A549 (cell line): ENCODE measurements around the gene UBR2.

Source experiments
- RFX5 ChIP-seq: fragments of 450-650 bp; IDR thresholded peaks from 2 replicates; pipeline ENCODE4 v1.7.1; 2014; ENCODE audit warnings: antibody characterized with exemption, mild to moderate bottlenecking, moderate library complexity
- TF ChIP-seq, protein P1 (sequence below): fragments of >200 bp; sonication (Bioruptor Twin); formaldehyde crosslinking; IDR thresholded peaks from 3 replicates; pipeline ENCODE4 v1.5.1; 2016
- TF ChIP-seq, protein P2 (sequence below): fragments of 200-600 bp; sonication (generic); IDR thresholded peaks from 2 replicates; pipeline ENCODE4 v1.6.1; 2016; ENCODE audit warnings: antibody characterized with exemption, mild to moderate bottlenecking, moderate library complexity
- TF ChIP-seq, protein P3 (sequence below): fragments of 150-350 bp; IDR thresholded peaks from 2 replicates; pipeline ENCODE4 v1.6.1; 2014; ENCODE audit warnings: low read depth, mild to moderate bottlenecking, low read length

DNA sequence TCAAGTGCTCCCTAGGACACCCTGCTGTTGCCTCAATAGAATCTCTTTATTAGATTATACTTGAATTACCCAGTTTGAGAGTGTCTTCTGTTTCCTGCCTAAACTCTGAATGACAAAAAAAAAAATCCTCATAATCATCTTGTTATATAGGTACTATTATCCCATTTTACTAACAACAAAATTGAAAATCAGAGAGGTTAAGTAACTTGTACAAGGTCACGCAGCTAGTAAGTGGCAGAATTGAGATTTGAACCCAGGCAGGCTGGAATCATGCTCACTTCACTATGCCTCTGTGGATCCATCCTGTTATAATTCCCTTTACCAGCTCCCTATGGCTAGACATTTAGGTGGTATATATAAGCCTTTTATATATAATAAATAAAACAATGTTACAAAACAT lies 36.6 kb upstream of the UBR2 start:
- TF ChIP-seq RFX5, result no peak
- TF ChIP-seq, protein P1, sequence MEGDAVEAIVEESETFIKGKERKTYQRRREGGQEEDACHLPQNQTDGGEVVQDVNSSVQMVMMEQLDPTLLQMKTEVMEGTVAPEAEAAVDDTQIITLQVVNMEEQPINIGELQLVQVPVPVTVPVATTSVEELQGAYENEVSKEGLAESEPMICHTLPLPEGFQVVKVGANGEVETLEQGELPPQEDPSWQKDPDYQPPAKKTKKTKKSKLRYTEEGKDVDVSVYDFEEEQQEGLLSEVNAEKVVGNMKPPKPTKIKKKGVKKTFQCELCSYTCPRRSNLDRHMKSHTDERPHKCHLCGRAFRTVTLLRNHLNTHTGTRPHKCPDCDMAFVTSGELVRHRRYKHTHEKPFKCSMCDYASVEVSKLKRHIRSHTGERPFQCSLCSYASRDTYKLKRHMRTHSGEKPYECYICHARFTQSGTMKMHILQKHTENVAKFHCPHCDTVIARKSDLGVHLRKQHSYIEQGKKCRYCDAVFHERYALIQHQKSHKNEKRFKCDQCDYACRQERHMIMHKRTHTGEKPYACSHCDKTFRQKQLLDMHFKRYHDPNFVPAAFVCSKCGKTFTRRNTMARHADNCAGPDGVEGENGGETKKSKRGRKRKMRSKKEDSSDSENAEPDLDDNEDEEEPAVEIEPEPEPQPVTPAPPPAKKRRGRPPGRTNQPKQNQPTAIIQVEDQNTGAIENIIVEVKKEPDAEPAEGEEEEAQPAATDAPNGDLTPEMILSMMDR, result no peak
- TF ChIP-seq, protein P2, sequence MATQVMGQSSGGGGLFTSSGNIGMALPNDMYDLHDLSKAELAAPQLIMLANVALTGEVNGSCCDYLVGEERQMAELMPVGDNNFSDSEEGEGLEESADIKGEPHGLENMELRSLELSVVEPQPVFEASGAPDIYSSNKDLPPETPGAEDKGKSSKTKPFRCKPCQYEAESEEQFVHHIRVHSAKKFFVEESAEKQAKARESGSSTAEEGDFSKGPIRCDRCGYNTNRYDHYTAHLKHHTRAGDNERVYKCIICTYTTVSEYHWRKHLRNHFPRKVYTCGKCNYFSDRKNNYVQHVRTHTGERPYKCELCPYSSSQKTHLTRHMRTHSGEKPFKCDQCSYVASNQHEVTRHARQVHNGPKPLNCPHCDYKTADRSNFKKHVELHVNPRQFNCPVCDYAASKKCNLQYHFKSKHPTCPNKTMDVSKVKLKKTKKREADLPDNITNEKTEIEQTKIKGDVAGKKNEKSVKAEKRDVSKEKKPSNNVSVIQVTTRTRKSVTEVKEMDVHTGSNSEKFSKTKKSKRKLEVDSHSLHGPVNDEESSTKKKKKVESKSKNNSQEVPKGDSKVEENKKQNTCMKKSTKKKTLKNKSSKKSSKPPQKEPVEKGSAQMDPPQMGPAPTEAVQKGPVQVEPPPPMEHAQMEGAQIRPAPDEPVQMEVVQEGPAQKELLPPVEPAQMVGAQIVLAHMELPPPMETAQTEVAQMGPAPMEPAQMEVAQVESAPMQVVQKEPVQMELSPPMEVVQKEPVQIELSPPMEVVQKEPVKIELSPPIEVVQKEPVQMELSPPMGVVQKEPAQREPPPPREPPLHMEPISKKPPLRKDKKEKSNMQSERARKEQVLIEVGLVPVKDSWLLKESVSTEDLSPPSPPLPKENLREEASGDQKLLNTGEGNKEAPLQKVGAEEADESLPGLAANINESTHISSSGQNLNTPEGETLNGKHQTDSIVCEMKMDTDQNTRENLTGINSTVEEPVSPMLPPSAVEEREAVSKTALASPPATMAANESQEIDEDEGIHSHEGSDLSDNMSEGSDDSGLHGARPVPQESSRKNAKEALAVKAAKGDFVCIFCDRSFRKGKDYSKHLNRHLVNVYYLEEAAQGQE, result no peak
- TF ChIP-seq, protein P3, sequence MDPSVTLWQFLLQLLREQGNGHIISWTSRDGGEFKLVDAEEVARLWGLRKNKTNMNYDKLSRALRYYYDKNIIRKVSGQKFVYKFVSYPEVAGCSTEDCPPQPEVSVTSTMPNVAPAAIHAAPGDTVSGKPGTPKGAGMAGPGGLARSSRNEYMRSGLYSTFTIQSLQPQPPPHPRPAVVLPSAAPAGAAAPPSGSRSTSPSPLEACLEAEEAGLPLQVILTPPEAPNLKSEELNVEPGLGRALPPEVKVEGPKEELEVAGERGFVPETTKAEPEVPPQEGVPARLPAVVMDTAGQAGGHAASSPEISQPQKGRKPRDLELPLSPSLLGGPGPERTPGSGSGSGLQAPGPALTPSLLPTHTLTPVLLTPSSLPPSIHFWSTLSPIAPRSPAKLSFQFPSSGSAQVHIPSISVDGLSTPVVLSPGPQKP, result no peak
